ENCODE results near the gene RARG.

- no peak for TF ChIP-seq EZH2 (IDR thresholded peaks at IDR 0.05; ENCODE audit: low read depth)
- no peak for TF ChIP-seq CTCF (conservative IDR thresholded peaks at IDR 0.05)
Observed at GRCh38 chr12:53170215-53170614, 61.8 kb downstream of the RARG start.
